ENCODE data around the gene AMDHD2.

DNA sequence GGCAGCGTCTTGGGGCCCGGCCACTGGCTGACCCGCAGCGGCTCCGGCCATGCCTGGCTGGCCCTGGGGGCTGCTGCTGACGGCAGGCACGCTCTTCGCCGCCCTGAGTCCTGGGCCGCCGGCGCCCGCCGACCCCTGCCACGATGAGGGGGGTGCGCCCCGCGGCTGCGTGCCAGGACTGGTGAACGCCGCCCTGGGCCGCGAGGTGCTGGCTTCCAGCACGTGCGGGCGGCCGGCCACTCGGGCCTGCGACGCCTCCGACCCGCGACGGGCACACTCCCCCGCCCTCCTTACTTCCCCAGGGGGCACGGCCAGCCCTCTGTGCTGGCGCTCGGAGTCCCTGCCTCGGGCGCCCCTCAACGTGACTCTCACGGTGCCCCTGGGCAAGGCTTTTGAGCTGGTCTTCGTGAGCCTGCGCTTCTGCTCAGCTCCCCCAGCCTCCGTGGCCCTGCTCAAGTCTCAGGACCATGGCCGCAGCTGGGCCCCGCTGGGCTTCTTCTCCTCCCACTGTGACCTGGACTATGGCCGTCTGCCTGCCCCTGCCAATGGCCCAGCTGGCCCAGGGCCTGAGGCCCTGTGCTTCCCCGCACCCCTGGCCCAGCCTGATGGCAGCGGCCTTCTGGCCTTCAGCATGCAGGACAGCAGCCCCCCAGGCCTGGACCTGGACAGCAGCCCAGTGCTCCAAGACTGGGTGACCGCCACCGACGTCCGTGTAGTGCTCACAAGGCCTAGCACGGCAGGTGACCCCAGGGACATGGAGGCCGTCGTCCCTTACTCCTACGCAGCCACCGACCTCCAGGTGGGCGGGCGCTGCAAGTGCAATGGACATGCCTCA, 48.3 kb upstream of the AMDHD2 start:
- TF ChIP-seq, protein P1, sequence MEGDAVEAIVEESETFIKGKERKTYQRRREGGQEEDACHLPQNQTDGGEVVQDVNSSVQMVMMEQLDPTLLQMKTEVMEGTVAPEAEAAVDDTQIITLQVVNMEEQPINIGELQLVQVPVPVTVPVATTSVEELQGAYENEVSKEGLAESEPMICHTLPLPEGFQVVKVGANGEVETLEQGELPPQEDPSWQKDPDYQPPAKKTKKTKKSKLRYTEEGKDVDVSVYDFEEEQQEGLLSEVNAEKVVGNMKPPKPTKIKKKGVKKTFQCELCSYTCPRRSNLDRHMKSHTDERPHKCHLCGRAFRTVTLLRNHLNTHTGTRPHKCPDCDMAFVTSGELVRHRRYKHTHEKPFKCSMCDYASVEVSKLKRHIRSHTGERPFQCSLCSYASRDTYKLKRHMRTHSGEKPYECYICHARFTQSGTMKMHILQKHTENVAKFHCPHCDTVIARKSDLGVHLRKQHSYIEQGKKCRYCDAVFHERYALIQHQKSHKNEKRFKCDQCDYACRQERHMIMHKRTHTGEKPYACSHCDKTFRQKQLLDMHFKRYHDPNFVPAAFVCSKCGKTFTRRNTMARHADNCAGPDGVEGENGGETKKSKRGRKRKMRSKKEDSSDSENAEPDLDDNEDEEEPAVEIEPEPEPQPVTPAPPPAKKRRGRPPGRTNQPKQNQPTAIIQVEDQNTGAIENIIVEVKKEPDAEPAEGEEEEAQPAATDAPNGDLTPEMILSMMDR (IDR thresholded peaks at IDR 0.05; ENCODE audit: low read depth, low read length, missing input control): no peak
- TF ChIP-seq RAD21 (IDR thresholded peaks at IDR 0.05) (no peak), JUND (IDR thresholded peaks at IDR 0.05) (no peak), RXRA (IDR thresholded peaks at IDR 0.05) (peak in 1 of 2 donors; percentile 49), SP1 (IDR thresholded peaks at IDR 0.05) (peak; percentile 78), TAF1 (conservative IDR thresholded peaks at IDR 0.05) (no peak), FOXA1 (IDR thresholded peaks at IDR 0.05) (no peak), YY1 (IDR thresholded peaks at IDR 0.05) (peak; percentile 91)
- TF ChIP-seq, protein P2, sequence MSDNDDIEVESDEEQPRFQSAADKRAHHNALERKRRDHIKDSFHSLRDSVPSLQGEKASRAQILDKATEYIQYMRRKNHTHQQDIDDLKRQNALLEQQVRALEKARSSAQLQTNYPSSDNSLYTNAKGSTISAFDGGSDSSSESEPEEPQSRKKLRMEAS (IDR thresholded peaks at IDR 0.05): no peak
- TF ChIP-seq, protein P3, sequence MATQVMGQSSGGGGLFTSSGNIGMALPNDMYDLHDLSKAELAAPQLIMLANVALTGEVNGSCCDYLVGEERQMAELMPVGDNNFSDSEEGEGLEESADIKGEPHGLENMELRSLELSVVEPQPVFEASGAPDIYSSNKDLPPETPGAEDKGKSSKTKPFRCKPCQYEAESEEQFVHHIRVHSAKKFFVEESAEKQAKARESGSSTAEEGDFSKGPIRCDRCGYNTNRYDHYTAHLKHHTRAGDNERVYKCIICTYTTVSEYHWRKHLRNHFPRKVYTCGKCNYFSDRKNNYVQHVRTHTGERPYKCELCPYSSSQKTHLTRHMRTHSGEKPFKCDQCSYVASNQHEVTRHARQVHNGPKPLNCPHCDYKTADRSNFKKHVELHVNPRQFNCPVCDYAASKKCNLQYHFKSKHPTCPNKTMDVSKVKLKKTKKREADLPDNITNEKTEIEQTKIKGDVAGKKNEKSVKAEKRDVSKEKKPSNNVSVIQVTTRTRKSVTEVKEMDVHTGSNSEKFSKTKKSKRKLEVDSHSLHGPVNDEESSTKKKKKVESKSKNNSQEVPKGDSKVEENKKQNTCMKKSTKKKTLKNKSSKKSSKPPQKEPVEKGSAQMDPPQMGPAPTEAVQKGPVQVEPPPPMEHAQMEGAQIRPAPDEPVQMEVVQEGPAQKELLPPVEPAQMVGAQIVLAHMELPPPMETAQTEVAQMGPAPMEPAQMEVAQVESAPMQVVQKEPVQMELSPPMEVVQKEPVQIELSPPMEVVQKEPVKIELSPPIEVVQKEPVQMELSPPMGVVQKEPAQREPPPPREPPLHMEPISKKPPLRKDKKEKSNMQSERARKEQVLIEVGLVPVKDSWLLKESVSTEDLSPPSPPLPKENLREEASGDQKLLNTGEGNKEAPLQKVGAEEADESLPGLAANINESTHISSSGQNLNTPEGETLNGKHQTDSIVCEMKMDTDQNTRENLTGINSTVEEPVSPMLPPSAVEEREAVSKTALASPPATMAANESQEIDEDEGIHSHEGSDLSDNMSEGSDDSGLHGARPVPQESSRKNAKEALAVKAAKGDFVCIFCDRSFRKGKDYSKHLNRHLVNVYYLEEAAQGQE (IDR thresholded peaks at IDR 0.05): no peak

Data from liver (tissue), 3 donors.